DMS 273 (cell line): ENCODE measurements around the gene SETD2.
A peak's percentile ranks its signal among the peaks of the same experiment; 100 is the strongest.

Experiments used
- DNase-seq: peaks from one replicate; lab custom pipeline; 2025; ENCODE audit not compliant: unreplicated experiment; lab: John Stamatoyannopoulos, UW

The SETD2 gene

DNA sequence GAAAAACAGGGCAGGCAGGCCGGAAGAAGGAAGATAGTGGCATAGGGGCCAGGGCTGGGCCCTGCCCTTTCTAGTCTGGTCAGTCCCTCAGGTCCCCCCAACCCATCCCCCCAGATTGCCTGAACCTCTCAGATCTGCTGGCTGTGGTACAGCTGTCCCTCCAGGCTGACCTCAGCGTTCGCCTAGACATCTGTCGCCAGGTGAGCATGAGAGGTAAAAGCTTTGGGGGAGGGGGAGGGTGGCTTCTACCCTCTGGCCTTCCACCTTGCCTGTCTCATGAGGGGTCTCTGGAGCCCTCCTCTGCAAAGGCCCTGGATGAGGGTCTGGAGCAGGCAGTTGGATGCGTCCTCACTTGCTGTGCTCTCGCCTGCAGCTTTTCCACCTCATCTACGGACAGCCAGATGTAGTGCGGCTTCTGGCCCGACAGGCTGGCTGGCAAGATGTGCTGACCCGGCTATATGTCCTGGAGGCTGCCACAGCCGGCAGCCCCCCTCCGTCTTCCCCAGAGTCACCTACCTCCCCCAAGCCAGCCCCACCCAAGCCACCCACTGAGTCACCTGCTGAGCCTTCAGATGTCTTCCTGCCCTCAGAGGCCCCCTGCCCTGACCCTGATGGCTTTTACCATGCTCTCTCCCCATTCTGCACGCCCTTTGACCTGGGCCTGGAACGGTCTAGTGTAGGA is 164.3 kb downstream of the SETD2 start:
- no peak for DNase-seq

DNA sequence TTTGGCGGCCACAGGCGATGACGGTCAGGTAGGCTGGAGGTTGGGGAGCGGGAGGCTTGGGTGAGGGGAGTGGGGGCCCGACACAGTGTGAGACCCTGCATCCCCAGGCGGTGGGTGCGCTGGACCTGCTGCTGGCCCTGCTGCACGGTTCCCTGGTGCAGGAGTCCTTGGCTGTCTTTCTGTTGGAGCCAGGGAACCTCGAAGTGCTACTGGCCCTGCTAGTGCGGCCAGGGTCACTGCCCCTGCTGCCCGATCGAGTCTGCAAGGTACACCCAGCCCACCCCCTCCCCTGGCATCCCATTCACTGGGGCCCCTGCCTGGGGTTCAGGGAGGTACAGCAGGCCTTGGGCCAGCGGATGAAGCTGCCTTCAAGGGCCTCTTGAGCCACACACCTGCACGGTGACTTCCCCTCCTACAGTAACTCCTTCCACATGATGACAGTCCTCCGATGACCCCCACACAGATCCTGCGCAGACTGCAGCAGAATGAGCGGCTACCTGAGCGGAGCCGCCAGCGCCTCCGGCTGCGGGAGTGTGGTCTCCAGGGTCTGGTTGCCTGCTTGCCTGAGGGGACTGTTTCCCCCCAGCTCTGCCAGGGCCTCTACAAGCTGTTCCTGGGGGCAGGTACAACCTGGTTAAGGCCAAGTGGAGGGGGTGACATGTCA is 164.9 kb downstream of the SETD2 start:
- DNase-seq = no peak

DNA sequence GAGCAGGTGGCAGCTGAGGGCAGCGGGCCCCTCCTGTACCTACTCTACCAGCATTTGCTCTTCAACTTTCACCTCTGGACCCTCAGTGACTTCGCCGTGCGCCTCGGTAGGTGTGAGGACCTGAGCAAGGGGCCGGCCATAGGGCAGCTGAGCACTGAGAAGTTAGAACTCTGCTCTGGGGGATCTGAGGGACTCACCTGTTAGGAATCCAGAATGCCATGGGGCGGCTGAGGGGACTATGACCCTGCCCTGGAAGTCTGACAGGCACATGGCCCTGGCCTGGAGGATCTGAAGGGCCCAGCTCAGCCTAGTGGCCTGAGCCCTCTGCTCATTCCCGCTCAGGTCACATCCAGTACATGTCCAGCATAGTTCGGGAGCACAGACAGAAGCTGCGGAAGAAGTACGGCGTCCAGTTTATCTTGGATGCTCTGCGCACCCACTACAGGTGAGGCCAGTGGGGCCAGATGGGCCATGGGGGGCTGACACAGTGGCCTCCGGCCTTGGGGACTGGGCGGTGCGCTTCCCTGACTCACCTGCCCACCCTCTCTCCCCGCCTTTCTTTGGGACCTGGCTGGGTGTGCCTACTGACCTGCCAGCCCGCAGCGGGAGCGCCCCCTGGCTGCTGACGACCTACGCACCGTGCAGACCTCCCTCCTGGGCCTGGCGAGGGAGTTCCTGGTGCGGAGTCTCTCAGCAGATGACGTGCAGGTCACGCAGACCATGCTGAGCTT is 165.6 kb downstream of the SETD2 start:
- DNase-seq = peak; percentile 59

DNA sequence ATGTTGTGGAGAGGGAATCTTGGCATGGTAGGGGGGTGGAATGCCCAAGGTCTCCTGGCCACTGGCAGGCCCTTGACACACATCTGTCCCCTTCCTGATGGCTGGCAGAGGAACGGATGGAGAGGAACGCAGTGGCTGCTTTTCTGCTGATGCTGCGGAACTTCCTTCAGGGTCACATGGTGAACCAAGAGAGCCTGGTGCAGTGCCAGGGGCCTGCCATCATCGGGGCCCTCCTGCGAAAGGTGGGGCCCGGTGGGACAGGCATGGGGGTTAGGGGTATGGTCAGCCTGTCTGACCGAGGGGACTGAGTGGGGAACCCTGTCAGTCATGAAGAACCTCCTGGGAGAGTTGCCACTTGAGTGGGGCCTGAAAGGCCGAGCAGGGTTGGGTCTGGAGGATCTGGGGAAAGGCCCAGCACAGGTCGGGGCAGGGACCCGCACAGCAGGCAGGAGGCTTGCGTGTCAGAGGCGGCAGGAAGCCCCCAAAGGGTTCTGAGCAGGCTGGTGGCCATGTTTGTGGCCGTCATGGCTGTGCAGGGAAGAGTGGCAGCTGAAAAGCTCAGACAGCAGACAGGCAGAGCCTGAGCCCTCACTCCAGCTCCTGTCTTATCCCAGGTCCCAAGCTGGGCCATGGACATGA is 166.3 kb downstream of the SETD2 start:
- DNase-seq = no peak

DNA sequence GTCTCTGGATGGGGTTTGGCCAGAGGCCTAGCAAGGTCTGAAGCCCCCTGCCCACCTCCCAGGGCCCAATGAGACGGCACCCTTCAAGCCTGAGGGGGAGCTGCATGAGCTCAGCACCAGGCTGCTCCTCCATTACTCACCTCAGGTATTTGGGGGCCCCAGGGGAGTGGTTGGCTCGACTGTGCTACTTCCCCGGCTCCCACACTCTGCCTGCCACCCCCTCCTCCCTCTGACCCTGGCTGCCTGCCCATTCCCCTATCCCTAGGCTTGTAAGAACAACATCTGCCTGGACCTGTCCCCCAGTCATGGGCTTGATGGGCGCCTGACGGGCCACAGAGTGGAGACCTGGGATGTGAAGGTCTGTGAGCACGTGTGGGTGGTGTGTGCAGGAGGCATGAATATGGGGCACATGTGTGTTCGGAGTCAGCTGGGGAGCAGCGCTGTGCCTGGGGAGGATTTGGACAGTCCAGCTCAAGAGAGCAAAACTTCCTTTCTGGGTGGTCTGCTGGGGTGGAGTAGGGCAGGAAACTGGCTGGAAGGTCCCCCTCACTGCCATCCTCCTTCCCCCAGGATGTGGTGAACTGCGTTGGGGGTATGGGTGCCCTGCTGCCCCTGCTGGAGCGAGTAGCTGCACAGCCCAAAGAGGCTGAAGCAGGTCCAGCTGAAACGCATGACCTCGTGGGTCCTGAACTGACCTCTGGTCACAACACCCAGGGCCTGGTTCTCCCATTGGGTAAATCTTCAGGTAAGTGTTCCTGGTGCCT is 167.0 kb downstream of the SETD2 start:
- no peak for DNase-seq

DNA sequence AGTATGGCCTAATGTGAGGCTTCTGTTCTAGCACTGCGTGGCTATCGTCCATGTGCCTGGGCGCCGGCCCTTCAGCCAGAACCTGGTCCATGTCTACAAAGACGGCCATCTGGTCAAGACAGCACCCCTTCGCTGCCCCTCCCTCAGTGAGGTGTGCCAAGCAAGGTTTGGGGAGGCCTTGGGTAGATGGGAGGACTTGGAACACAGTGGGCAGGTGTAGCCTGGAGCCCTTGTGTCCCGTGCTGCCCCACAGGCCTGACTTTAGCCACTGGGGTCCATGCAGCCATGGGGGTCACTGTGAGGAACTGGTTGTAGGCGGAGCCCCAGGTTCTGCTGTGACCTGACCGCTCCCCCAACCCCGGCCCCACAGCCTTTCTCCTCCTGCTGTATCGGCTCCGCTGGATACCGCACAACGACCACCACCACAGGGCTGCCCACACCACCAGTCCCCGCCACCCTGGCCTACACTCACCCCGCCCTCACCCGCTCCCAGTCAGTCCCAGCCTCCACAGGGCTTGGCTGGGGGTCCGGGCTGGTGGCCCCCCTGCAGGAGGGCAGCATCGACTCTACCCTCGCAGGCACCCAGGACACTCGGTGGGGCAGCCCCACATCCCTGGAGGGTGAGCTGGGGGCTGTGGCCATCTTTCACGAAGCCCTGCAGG is 167.9 kb downstream of the SETD2 start:
- no peak for DNase-seq

DNA sequence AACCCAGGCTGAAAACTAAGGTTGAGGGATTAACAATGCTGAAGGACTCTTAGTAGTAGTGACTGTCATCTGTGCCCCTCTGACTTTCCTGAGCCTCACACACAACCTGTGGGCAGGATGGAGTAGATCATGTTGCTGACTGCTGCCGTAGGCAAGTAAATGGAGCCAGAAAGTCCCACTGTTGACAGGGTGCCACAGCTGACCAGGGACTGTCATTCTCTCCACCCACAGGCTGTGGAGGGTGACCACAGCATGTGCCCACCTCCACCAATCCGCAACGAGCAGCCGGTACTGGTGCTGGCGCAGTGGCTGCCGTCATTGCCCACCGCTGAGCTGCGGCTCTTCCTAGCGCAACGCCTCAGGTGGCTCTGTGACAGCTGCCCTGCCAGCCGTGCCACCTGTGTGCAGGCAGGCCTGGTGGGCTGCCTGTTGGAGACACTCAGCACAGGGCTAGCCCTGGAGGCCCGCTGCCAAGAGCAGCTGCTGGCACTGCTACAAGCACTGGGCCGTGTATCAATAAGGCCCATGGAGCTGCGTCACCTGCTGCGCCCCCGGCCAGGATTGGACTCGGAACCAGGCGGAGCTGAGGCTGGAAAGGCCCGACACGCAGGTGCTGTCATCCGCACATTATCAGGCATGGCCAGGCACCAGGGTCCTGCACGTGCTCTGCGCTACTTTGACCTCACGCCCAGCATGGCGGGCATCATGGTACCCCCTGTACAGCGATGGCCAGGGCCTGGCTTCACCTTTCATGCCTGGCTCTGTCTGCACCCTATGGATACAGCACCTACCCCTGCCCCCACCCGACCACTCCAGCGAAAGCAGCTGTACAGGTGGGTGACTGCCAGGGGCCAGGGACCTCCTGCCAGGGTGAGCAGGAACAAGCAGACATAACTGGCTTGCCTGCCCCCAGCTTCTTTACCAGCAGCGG is 168.8 kb downstream of the SETD2 start:
- no peak for DNase-seq

DNA sequence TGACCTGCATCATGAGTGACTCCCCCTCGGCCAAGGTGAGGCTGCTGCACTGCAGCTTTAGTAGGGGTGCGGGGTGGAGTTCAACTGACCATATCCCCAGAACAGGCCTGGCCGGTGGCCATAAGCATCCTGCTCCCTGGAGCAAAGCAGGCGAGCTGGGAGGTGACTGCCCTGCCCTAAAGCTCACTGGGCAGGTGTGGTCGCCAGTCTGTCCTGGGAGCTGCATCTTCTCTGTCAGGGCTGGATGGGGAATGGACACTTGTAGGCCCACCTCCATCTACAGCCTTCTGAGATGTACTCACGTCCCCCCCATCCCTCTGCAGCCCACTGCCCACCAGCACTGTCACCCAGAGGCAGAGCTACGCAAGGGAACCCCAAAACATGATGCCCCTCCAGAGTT is 169.9 kb downstream of the SETD2 start:
- DNase-seq = no peak

DNA sequence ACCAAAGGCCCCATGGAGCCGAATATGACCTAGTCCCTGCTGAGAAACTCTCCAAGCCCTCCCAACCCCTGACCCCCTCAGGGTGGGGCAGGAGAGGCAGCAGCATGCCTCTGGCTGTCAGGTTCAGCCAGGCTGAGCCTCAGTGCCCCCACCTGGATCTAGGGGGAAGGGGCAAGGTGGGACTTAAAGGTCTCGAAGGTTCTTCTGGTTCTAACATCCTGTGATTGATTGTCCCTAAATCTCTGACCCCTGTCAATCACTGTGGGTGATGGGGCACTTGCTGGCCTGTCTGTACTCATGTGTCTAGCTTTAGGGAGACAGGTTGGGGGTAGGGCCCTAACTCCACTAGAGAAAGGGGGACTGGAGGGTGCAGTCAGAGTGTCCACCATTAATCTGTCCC is 170.6 kb downstream of the SETD2 start:
- DNase-seq = no peak

DNA sequence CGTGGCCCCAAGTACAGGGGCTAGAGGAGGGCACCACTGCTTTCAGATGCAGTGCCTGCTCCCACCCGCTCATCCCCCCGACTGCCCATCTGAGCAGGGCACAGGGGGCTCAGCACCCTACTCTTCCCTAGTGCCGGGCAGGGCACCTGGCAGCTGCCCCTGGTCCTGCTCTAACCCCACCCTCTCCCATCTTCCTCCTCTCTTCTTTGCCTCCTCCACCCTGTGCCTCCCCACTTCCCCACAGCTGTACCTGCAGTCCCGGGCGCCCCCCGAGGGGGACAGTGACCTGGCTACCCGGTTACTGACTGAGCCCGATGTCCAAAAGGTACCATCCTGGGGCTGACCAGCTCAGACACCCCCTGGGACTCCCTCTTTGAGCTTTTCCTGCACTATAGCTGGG is 171.7 kb downstream of the SETD2 start:
- no peak for DNase-seq

DNA sequence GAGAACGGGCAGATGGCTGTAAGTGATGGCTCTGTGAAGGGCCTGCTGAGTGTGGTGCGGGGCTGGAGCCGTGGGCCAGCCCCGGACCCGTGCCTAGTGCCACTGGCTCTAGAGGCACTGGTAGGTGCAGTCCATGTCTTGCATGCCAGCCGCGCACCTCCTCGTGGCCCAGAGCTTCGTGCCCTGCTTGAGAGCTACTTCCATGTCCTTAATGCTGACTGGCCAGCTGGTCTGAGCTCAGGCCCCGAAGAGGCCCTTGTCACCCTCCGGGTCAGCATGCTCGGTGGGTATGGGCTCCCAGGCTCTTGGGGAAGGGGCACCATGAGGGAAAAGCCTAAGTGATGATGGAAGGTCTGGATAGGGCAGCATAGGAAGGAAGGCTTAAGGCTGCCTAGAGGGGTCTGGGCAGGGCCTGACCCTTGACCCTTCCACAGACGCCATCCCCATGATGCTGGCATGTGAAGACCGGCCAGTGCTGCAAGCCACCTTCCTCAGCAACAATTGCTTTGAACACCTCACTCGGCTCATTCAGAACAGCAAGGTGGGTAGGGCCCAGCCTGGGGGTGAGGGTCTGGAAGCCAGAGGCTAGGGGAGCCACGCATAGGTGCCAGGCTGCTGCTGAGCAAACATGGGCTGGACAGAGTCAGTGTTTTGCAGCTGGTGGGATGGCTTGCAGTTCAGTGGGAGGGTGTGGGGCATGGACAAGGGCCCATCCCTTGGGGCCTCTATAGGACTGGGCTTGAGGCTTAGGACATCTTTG is 172.3 kb downstream of the SETD2 start:
- DNase-seq = no peak

DNA sequence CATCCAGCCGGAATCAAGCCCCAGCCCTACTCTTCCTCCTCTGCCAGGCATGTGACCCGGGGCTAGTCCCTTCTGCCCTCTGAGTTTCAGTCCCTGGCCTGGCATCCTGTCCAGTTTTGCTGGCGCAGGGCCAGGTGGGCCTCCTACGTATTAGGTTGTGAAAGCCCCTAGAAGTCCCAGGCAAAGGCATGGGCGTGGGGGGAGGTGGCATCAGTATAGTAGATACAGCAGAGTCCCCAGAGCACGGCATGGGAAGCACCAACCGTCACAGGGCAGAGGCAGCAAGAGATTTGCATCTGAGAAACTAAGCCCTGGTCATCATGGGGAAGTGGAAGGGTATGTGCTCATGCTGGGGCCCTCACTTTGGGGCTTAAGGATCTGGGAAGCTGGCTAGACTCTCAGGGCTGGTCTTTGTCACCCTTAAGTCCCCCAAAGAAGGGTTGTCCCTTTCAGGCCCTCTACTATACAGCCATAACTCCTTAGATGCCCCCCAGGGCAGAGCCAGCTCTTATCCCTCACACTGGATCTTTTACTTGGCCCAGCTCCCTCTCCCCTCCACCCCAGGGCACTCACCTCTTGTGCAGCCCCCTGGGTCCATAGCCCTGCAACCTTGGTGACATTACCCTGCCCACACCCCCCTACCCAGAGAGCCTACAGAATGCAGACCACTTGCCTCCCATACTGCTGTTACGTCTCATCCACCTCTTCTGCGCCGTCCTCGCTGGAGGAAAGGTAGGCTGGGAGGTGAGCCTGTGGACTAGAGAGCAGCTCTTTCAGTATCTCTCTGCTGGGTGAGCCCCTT is 173.1 kb downstream of the SETD2 start:
- no peak for DNase-seq

DNA sequence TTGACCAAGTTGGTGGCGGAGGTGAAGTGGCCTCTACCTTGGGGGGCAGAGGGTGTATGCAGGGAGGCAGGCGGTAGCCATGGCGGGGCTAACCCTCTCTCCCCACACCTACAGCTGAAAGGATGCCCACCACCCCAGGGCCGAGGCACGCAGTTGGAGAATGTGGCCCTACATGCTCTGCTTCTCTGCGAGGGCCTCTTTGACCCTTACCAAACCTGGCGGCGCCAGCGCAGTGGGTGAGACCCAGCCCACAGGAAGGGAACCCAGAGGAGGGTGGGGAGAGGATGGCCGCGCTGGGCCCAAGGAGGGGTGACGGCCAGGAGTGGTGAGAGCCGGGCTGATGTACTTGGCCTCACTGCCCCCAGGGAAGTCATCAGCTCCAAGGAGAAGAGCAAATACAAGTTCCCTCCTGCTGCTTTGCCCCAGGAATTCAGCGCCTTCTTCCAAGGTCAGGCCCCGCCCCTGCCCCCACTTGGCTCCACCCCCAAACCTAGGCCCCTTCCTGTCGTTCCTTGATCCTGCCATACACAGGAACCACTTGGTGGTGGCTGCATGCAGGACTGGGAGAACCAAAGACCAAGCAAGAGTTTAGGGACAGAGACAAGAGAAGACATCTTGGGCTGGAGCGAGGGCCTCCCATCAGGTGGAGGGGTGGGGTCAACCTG is 174.6 kb downstream of the SETD2 start:
- DNase-seq = no peak

DNA sequence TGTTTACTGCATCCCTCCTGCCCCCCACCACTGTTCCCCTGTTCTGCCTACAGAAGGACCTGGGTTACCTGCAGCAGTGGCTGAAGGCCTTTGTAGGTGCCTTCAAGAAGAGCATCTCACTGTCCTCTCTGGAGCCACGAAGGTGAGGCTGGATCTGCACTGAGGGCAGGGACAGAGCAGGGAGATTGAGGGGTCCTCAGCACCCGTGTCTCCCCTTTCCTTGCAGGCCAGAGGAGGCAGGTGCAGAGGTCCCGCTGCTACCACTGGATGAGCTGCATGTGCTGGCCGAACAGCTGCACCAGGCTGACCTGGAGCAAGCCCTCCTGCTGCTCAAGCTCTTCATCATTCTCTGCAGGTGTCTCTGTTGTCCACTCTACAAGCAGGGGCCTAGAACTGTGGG is 175.3 kb downstream of the SETD2 start:
- DNase-seq = no peak

DNA sequence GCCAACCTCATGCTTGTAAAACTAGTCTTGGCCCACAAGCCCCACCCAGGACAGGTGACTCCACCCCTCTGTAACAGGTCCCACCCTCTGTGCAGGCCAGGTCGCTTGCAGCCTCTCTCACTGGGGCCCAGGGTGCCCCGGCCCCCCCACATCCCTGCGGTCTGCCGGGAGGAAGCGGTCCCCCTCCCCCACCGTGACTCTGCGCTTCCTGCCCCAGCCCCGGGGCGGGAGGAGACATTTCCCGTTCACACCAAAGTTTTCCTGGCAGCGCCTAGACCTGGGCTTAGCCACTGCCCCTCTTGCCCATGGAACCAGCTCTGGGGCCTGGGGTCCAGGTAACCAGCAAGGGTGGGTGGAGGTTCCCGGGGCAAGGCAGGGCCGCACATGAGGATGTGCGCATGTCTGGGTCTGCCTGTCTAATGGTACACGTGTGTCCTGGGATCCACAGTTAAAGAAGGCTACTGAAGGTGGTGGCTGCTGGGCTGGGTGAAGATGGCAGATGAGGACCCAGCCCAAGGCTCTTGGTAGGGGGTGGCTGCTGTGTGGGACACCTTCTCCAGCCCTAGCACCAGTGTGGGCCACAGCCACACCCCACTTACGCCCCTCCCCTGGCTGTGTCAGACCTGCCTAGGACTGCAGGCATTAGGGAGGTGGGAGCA is 176.0 kb downstream of the SETD2 start:
- DNase-seq = no peak

DNA sequence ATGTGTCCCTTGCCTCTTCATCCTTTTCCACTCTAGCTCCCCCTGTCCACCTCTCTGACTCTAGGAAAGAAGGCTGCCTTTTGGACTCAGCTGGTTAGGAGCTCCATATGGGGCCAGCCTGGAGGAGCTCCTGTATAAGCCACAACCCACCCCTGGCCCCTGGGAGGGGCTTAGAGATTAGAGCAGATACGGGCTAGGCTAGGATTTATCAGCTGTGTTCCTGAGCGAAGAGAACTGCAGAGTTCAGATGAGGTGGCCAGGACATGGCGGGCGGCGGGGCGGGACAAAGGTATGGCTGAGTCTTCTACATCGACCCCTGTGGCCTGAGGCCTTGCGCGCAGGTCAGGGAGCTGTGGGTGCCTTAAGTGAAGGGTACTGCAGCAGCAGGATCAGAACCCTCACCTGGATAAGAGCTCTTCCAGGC is 176.6 kb downstream of the SETD2 start:
- peak; percentile 21 for DNase-seq

DNA sequence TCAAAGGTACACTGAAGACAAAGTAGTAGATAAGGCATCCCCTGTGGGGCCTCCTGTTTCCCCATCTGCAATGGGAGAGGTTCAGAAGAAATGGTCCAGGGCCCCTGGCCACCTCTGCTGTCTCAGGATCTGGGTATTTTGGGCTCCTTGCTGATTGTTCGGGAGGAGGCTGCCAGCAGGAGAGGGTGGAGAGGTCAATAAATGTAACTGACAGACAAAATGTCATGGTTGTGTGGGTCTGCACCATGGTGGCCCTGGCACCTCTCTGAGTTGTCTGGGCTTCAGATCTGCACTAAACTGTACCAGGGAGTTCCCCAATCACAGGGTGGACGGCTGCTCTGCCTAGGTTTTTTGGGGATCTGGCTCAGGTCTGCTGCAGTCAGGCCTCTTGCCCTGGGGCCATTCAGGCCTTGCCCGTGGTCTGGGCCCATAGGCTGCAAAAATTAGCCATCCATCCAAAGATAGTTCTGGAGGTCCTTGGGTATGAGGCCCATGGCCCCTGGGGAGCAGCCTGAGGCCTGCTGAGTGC is 177.1 kb downstream of the SETD2 start:
- DNase-seq = no peak
